Thymus (tissue), 14 donors: Measurements from ENCODE around the gene SSR3. TPM values are rescaled to one million over a fixed set of nuclear protein-coding genes. Genes with fewer than 3 reads are reported as not detected.
A peak's percentile ranks its signal among the peaks of the same experiment; 100 is the strongest.

Source experiments
- DNase-seq, 9 donors: peaks; one replicate each; pipeline ENCODE4 v3.0.0-alpha.2; 2013; ENCODE audit warnings: low spot score in 9 of 9, low read depth in 6 of 9, missing footprints in 1 of 9
- H3K27ac ChIP-seq, 2 donors: one replicate each; pipeline ENCODE4 v1.5.1; 2013; ENCODE audit warnings: control low read depth in 1 of 2, low read depth in 1 of 2, low read length in 1 of 2, mild to moderate bottlenecking in 1 of 2, moderate library complexity in 1 of 2
- H3K27me3 ChIP-seq, 2 donors: one replicate each; pipeline ENCODE4 v1.5.1; 2013; ENCODE audit warnings: low read length in 1 of 2; ENCODE audit not compliant: control insufficient read depth in 2 of 2, insufficient read depth in 1 of 2
- H3K36me3 ChIP-seq, 2 donors: one replicate each; pipeline ENCODE4 v1.5.1; 2013; ENCODE audit warnings: low read length in 1 of 2, mild to moderate bottlenecking in 1 of 2, moderate library complexity in 1 of 2; ENCODE audit not compliant: control insufficient read depth in 2 of 2, insufficient read depth in 2 of 2
- H3K4me1 ChIP-seq, 2 donors: one replicate each; pipeline ENCODE4 v1.5.1; 2013; ENCODE audit warnings: low read length in 2 of 2; ENCODE audit not compliant: control insufficient read depth in 2 of 2, insufficient read depth in 2 of 2
- H3K4me3 ChIP-seq, 2 donors: one replicate each; pipeline ENCODE4 v1.5.1; 2013; ENCODE audit warnings: low read length in 2 of 2, control low read depth in 1 of 2, mild to moderate bottlenecking in 1 of 2
- H3K9me3 ChIP-seq, 2 donors: one replicate each; pipeline ENCODE4 v1.5.1; 2013; ENCODE audit warnings: low read length in 1 of 2, mild to moderate bottlenecking in 1 of 2; ENCODE audit not compliant: control insufficient read depth in 2 of 2, insufficient read depth in 1 of 2
- WGBS: extraction: QIAGEN DNeasy Blood & Tissue Kit; methylation state at CpG from one replicate; pipeline ENCODE4 v1.1.7; 2013; 5-methylcytosine and 5-hydroxymethylcytosine counted together
- long read RNA-seq, 10 donors: transcript quantifications; one replicate each; lab custom pipeline, GENCODE V29; 2026
- polyA plus RNA-seq: library from polyadenylated mRNA; stranded (reverse); fragments of 200-250 nt; gene quantifications from one replicate; pipeline ENCODE4 v1.2.3, GENCODE V29; 2013
- total RNA-seq: library from RNA; stranded (reverse); fragments of 120-200 nt; gene quantifications from one replicate; pipeline ENCODE4 v1.2.4, GENCODE V29; 2013
- donor health status: healthy.

The SSR3 gene
- total RNA-seq = 79.1 TPM
- polyA plus RNA-seq = 83.6 TPM
- long read RNA-seq, donor 1, transcript SSR3-201 (5 exons, 3,716 nt) = major isoform, 8 of 8 reads
- long read RNA-seq, donor 1, partial matches to known transcripts = 0 of 8 reads
- long read RNA-seq, donor 1, other reads (novel, unspliced or antisense) = 0 of 8 reads
- long read RNA-seq, donor 2, transcript SSR3-201 (5 exons, 3,716 nt) = major isoform, 60 of 62 reads
- long read RNA-seq, donor 2, partial matches to known transcripts = 0 of 62 reads
- long read RNA-seq, donor 2, other reads (novel, unspliced or antisense) = 0 of 62 reads
- long read RNA-seq, donor 3, transcript SSR3-201 (5 exons, 3,716 nt) = major isoform, 58 of 62 reads
- long read RNA-seq, donor 3, partial matches to known transcripts = 0 of 62 reads
- long read RNA-seq, donor 3, other reads (novel, unspliced or antisense) = 0 of 62 reads
- long read RNA-seq, donor 4, transcript SSR3-201 (5 exons, 3,716 nt) = major isoform, 22 of 29 reads
- long read RNA-seq, donor 4, partial matches to known transcripts = 0 of 29 reads
- long read RNA-seq, donor 4, other reads (novel, unspliced or antisense) = 0 of 29 reads
- long read RNA-seq, donor 5, transcript SSR3-201 (5 exons, 3,716 nt) = major isoform, 92 of 118 reads
- long read RNA-seq, donor 5, transcript SSR3-204 (4 exons, 873 nt) = minor isoform, 6 of 118 reads
- long read RNA-seq, donor 5, partial matches to known transcripts = 10 of 118 reads
- long read RNA-seq, donor 5, other reads (novel, unspliced or antisense) = 5 of 118 reads
- long read RNA-seq, donor 6, transcript SSR3-201 (5 exons, 3,716 nt) = major isoform, 29 of 33 reads
- long read RNA-seq, donor 6, partial matches to known transcripts = 0 of 33 reads
- long read RNA-seq, donor 6, other reads (novel, unspliced or antisense) = 0 of 33 reads
- long read RNA-seq, donor 7, transcript SSR3-201 (5 exons, 3,716 nt) = major isoform, 51 of 60 reads
- long read RNA-seq, donor 7, partial matches to known transcripts = 6 of 60 reads
- long read RNA-seq, donor 7, other reads (novel, unspliced or antisense) = 0 of 60 reads
- long read RNA-seq, donor 8, transcript SSR3-201 (5 exons, 3,716 nt) = major isoform, 16 of 17 reads
- long read RNA-seq, donor 8, partial matches to known transcripts = 0 of 17 reads
- long read RNA-seq, donor 8, other reads (novel, unspliced or antisense) = 0 of 17 reads
- long read RNA-seq, donor 9, transcript SSR3-201 (5 exons, 3,716 nt) = major isoform, 34 of 38 reads
- long read RNA-seq, donor 9, partial matches to known transcripts = 0 of 38 reads
- long read RNA-seq, donor 9, other reads (novel, unspliced or antisense) = 0 of 38 reads
- long read RNA-seq, donor 10, transcript SSR3-201 (5 exons, 3,716 nt) = major isoform, 31 of 34 reads
- long read RNA-seq, donor 10, partial matches to known transcripts = 0 of 34 reads
- long read RNA-seq, donor 10, other reads (novel, unspliced or antisense) = 0 of 34 reads

- no peaks in the 10 kb centered on the region for H3K27me3 ChIP-seq
- H3K4me3 ChIP-seq = peak within 1 kb of the TSS; percentile 66 to 81
- peaks cover 0 to 24% of the 10 kb centered on the region in 2 donors for H3K36me3 ChIP-seq
- H3K27ac ChIP-seq = peak within 1 kb of the TSS; percentile 74 to 79
- WGBS = 4% methylated on average over 60 of the region's 60 CpGs
- peak; percentile 93 to 99 (median 98) for DNase-seq
- H3K4me1 ChIP-seq = peaks cover 6 to 7% of the 10 kb centered on the region in 2 donors
- H3K9me3 ChIP-seq = peaks cover 0 to 1% of the 10 kb centered on the region in 2 donors
Measured at GRCh38 chr3:156554842-156555687, at the start of gene SSR3. SSR3 (minus strand) TSS chr3:156555117; CDS start chr3:156555089, 28 bp downstream.

- H3K4me1 ChIP-seq = peaks cover 0 to 2% of the 10 kb centered on the region in 2 donors
- no peaks in the 10 kb centered on the region for H3K9me3 ChIP-seq
- H3K36me3 ChIP-seq = no peaks in the 10 kb centered on the region
- 97% methylated on average over 2 of the region's 2 CpGs for WGBS
- DNase-seq = no peak
- H3K27ac ChIP-seq = no peak overlapping the region
- no peak overlapping the region for H3K4me3 ChIP-seq
- peaks cover 0 to 9% of the 10 kb centered on the region in 2 donors for H3K27me3 ChIP-seq
Measured at GRCh38 chr3:156604064-156604641, 49.2 kb upstream of the SSR3 start.

DNA sequence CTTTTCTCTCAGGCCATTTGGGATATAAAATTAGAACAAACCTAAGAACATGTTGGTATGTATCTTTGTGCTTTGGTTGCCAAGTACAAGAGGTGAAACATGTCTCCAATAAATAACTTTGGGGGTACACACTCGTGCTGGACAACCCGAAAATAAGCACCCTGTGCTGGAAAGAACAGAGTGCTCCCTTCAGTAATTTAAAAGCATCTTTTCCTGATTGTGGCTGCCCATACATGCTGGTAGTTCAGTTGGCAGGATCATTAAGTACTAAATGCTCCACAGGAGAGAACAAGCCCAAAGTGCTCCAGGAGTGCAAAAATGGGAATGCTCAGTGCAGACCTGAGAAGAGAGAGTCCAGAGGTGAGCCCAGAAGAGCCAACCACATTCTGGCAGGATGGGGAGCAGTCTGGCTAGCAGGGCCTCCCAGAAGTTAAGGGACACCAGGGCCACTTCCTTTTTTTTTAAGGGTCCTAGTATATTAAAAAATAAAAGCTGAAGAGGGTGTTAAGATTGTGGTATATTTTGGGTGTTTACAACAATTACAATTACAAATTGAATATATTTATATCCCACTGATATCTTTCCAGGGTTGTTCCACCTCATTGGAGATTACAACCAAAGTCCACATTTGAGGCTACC lies 48.6 kb upstream of the SSR3 start:
- 98% methylated on average over 2 of the region's 2 CpGs for WGBS
- no peaks in the 10 kb centered on the region for H3K36me3 ChIP-seq
- peaks cover 0 to 2% of the 10 kb centered on the region in 2 donors for H3K4me1 ChIP-seq
- H3K27me3 ChIP-seq = peaks cover 0 to 9% of the 10 kb centered on the region in 2 donors
- DNase-seq = no peak
- no peak overlapping the region for H3K27ac ChIP-seq
- no peak overlapping the region for H3K4me3 ChIP-seq
- no peaks in the 10 kb centered on the region for H3K9me3 ChIP-seq

- H3K27ac ChIP-seq = no peak overlapping the region
Measured at GRCh38 chr3:156602424-156602823, 47.5 kb upstream of the SSR3 start.

GRCh38 chr3:156601497-156601896 lies 46.6 kb upstream of the SSR3 start:
- no peaks in the 10 kb centered on the region for H3K36me3 ChIP-seq
- peaks cover 0 to 9% of the 10 kb centered on the region in 2 donors for H3K27me3 ChIP-seq
- H3K4me1 ChIP-seq = peaks cover 0 to 2% of the 10 kb centered on the region in 2 donors
- no peak overlapping the region for H3K27ac ChIP-seq
- no peak overlapping the region for H3K4me3 ChIP-seq
- 97% methylated on average over 3 of the region's 3 CpGs for WGBS
- DNase-seq = no peak
- H3K9me3 ChIP-seq = no peaks in the 10 kb centered on the region

More at GRCh38 chr3:156602424-156602823, 47.5 kb upstream of the SSR3 start:
- Histone ChIP-seq H3K9me3 (no peaks in the 10 kb centered on the region), H3K4me1 (peaks cover 0 to 2% of the 10 kb centered on the region in 2 donors), H3K36me3 (no peaks in the 10 kb centered on the region), H3K27me3 (peaks cover 0 to 9% of the 10 kb centered on the region in 2 donors), H3K4me3 (no peak overlapping the region)
- WGBS = 46% methylated on average over 2 of the region's 2 CpGs
- peak in 6 of 9 donors; percentile 3 to 67 (median 12) for DNase-seq

GRCh38 chr3:156600834-156601233 lies 45.9 kb upstream of the SSR3 start:
- no peak overlapping the region for H3K27ac ChIP-seq
- WGBS = 98% methylated on average over 4 of the region's 4 CpGs
- no peaks in the 10 kb centered on the region for H3K9me3 ChIP-seq
- H3K4me1 ChIP-seq = peaks cover 0 to 2% of the 10 kb centered on the region in 2 donors
- no peaks in the 10 kb centered on the region for H3K36me3 ChIP-seq
- peaks cover 0 to 4% of the 10 kb centered on the region in 2 donors for H3K27me3 ChIP-seq
- no peak for DNase-seq
- no peak overlapping the region for H3K4me3 ChIP-seq

- no peak for DNase-seq
- no peak overlapping the region for H3K4me3 ChIP-seq
- 94% methylated on average over 9 of the region's 9 CpGs for WGBS
- H3K27ac ChIP-seq = no peak overlapping the region
- no peaks in the 10 kb centered on the region for H3K36me3 ChIP-seq
- peaks cover 0 to 2% of the 10 kb centered on the region in 2 donors for H3K4me1 ChIP-seq
- no peaks in the 10 kb centered on the region for H3K27me3 ChIP-seq
- H3K9me3 ChIP-seq = no peaks in the 10 kb centered on the region
Measured at GRCh38 chr3:156599089-156599874, 44.4 kb upstream of the SSR3 start.
